SU-DHL-6 (cell line): Measurements from ENCODE around the gene CLDN17.

ENCODE experiments used
- H2AFZ ChIP-seq: fragments of 200-600 bp; sonication (generic); 2 replicates; pipeline ENCODE4 v1.6.1; 2014; ENCODE audit warnings: low read depth, mild to moderate bottlenecking, moderate library complexity, mixed read lengths, antibody characterized with exemption, low read length; ENCODE audit not compliant: severe bottlenecking
- H3F3A ChIP-seq: fragments of 200-600 bp; shearing (Covaris generic); 2 replicates; pipeline ENCODE4 v1.6.0; 2016; ENCODE audit warnings: antibody characterized with exemption, mild to moderate bottlenecking; ENCODE audit not compliant: insufficient read depth
- H3K27ac ChIP-seq: fragments of 200-600 bp; sonication (generic); 2 replicates; pipeline ENCODE4 v1.5.1; 2016; ENCODE audit warnings: low read depth, mild to moderate bottlenecking, low read length, moderate library complexity, mixed read lengths
- H3K27me3 ChIP-seq: fragments of 200-600 bp; sonication (generic), shearing (Covaris generic); 2 replicates; pipeline ENCODE4 v1.6.0; 2014; ENCODE audit warnings: mild to moderate bottlenecking, low read length
- H3K36me3 ChIP-seq: fragments of 200-600 bp; sonication (generic); 2 replicates; pipeline ENCODE4 v1.6.1; 2014; ENCODE audit warnings: mild to moderate bottlenecking, low read length, mixed read lengths
- H3K4me2 ChIP-seq: fragments of 300-600, 200-600 bp; shearing (Covaris generic), sonication (generic); 2 replicates; pipeline ENCODE4 v1.6.0; 2014; ENCODE audit warnings: low read length, low read depth, mild to moderate bottlenecking; ENCODE audit not compliant: poor library complexity, severe bottlenecking
- H3K4me3 ChIP-seq: fragments of 200-600 bp; sonication (generic); 2 replicates; pipeline ENCODE4 v1.5.1; 2014; ENCODE audit warnings: antibody characterized with exemption, low read length, mild to moderate bottlenecking, mixed read lengths; ENCODE audit not compliant: insufficient read depth, poor library complexity, severe bottlenecking
- H3K79me2 ChIP-seq: fragments of 200-600 bp; sonication (generic); 2 replicates; pipeline ENCODE4 v1.6.1; 2014; ENCODE audit warnings: mild to moderate bottlenecking, low read length, moderate library complexity; ENCODE audit not compliant: insufficient read depth
- H3K9ac ChIP-seq: fragments of 200-600 bp; sonication (generic); 2 replicates; pipeline ENCODE4 v1.7.0; 2014; ENCODE audit warnings: mild to moderate bottlenecking, low read length
- H3K9me2 ChIP-seq: fragments of 200-600 bp; sonication (generic); replicated peaks from 2 replicates; pipeline ENCODE4 v1.6.1; 2014; ENCODE audit warnings: low read length; ENCODE audit not compliant: insufficient read depth
- H3K9me3 ChIP-seq: fragments of 200-600 bp; sonication (generic); 2 replicates; pipeline ENCODE4 v1.6.1; 2014; ENCODE audit warnings: low read length, mixed read lengths; ENCODE audit not compliant: insufficient read depth
- H4K20me1 ChIP-seq: fragments of 200-600 bp; sonication (generic); 2 replicates; pipeline ENCODE4 v1.6.1; 2014; ENCODE audit warnings: low read depth, mild to moderate bottlenecking, antibody characterized with exemption, low read length, moderate library complexity, mixed read lengths
- CTCF ChIP-seq: fragments of 200-600 bp; sonication (generic); IDR thresholded peaks from one replicate; pipeline ENCODE4 v1.5.1; 2017; ENCODE audit warnings: antibody characterized with exemption, mild to moderate bottlenecking, low read length, moderate library complexity; ENCODE audit not compliant: insufficient read depth, poor library complexity, severe bottlenecking
- EZH2phosphoT487 ChIP-seq: fragments of 200-600 bp; sonication (generic), shearing (Covaris generic); conservative IDR thresholded peaks from 2 replicates; pipeline ENCODE4 v1.6.1; 2018; ENCODE audit warnings: mild to moderate bottlenecking, antibody characterized with exemption, low read length, moderate library complexity, mixed read lengths

CLDN17 gene

GRCh38 chr21:30166171-30166570 is 434 bp downstream of the CLDN17 start:
- H4K20me1 ChIP-seq = no peaks in the 10 kb centered on the region
- TF ChIP-seq CTCF = no peak
- TF ChIP-seq EZH2phosphoT487 = no peak
- H2AFZ ChIP-seq = no peak overlapping the region
- H3K4me3 ChIP-seq = no peak overlapping the region
- no peaks in the 10 kb centered on the region for H3K27me3 ChIP-seq
- H3F3A ChIP-seq = no peaks in the 10 kb centered on the region
- no peaks in the 10 kb centered on the region for H3K36me3 ChIP-seq
- H3K9me2 ChIP-seq = 0 out of 2 replicates have a peak, but pooled peaks cover 3% of the 10 kb centered on the region
- H3K27ac ChIP-seq = no peak overlapping the region
- H3K79me2 ChIP-seq = no peaks in the 10 kb centered on the region
- no peaks in the 10 kb centered on the region for H3K9me3 ChIP-seq
- no peak overlapping the region for H3K4me2 ChIP-seq
- H3K9ac ChIP-seq = no peak overlapping the region

GRCh38 chr21:30164796-30165195 is 1.8 kb downstream of the CLDN17 start:
- 0 out of 2 replicates have a peak, but pooled peaks cover 3% of the 10 kb centered on the region for H3K9me2 ChIP-seq
- no peak overlapping the region for H3K4me2 ChIP-seq
- no peak overlapping the region for H3K4me3 ChIP-seq
- H2AFZ ChIP-seq = no peak overlapping the region
- H3K27ac ChIP-seq = no peak overlapping the region
- no peaks in the 10 kb centered on the region for H3F3A ChIP-seq
- H4K20me1 ChIP-seq = no peaks in the 10 kb centered on the region
- H3K79me2 ChIP-seq = no peaks in the 10 kb centered on the region
- H3K27me3 ChIP-seq = no peaks in the 10 kb centered on the region
- TF ChIP-seq CTCF = no peak
- H3K36me3 ChIP-seq = no peaks in the 10 kb centered on the region
- no peaks in the 10 kb centered on the region for H3K9me3 ChIP-seq
- H3K9ac ChIP-seq = no peak overlapping the region

GRCh38 chr21:30153697-30154340 is 12.8 kb downstream of the CLDN17 start:
- Histone ChIP-seq H4K20me1 (no peaks in the 10 kb centered on the region), H3K27me3 (no peaks in the 10 kb centered on the region), H3K9ac (no peak overlapping the region), H3K4me3 (no peak overlapping the region), H3F3A (no peaks in the 10 kb centered on the region), H3K4me2 (no peak overlapping the region), H3K36me3 (no peaks in the 10 kb centered on the region), H3K9me2 (no peaks in the 10 kb centered on the region), H3K27ac (no peak overlapping the region), H3K79me2 (no peaks in the 10 kb centered on the region), H2AFZ (no peak overlapping the region), H3K9me3 (no peaks in the 10 kb centered on the region)
- no peak for TF ChIP-seq EZH2phosphoT487
- TF ChIP-seq CTCF = no peak
